ENCODE measurements around the gene TTC28.
"Not testable (repeated sequence)": the region's sequence is repeated elsewhere in the genome, so short reads cannot be mapped to it uniquely, and the experiment has no call there.

DNA sequence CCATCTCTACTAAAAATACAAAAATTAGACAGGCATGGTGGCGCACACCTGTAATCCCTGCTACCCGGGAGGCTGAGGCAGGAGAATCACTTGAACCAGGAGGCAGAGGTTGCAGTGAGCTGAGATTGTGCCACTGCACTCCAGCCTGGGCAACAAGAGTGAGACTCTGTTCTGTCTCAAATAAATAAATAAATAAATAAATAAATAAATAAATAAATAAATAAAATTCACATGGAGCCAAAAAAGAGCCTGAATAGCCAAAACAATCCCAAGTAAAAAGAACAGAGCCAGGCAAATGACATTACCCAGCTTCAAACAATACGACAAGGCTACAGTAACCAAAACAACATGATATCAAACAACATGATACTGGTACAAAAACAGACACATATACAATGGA lies 110.7 kb downstream of the TTC28 start:
- TF ChIP-seq, protein P1, sequence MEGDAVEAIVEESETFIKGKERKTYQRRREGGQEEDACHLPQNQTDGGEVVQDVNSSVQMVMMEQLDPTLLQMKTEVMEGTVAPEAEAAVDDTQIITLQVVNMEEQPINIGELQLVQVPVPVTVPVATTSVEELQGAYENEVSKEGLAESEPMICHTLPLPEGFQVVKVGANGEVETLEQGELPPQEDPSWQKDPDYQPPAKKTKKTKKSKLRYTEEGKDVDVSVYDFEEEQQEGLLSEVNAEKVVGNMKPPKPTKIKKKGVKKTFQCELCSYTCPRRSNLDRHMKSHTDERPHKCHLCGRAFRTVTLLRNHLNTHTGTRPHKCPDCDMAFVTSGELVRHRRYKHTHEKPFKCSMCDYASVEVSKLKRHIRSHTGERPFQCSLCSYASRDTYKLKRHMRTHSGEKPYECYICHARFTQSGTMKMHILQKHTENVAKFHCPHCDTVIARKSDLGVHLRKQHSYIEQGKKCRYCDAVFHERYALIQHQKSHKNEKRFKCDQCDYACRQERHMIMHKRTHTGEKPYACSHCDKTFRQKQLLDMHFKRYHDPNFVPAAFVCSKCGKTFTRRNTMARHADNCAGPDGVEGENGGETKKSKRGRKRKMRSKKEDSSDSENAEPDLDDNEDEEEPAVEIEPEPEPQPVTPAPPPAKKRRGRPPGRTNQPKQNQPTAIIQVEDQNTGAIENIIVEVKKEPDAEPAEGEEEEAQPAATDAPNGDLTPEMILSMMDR (IDR thresholded peaks at IDR 0.05) = not testable (repeated sequence)
- TF ChIP-seq POLR2A (IDR thresholded peaks at IDR 0.05) = not testable (repeated sequence)

Data from uterus (tissue), 2 donors.